NCI-H187 treated with DMSO at 0.1 percent for 48 hours (cell line): ENCODE data around the gene NANOS2.
"Not testable (repeated sequence)": the region's sequence is repeated elsewhere in the genome, so short reads cannot be mapped to it uniquely, and the experiment has no call there.

Experiments
- DNase-seq: peaks from one replicate; lab custom pipeline; 2025; lab: John Stamatoyannopoulos, UW

The NANOS2 gene

DNA sequence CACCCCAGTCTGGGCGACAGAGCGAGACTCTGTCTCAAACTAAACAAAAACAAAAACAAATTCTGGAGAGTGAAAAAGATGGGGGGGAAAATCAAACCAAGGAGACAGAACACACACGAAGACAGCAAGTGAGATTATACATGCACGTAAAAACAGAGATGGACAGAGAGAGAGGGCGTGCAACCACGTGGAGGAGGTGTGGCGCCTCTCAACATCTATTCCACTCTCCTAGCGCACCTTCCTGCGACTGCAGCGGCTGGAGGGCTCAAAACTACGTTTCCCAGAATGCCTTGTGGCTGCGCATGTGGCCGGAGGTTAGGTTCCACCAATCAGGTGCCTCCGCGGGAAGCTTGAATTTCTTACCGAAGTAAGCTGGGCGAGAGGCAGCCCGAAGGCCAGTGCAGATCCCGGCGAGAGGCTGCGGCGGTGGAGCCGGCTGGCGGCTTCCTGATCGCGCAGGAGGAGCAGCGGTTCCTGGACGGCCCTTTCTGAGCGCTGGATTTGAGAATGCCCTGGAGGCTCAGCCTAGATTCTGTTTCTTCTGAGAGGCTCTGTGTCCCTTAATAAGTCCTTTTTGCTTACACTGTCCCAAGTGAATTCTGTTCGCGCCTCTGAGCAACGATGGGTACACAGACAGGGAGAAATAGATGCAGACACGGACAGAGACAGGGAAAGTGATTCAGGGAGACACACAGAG is 13.1 kb upstream of the NANOS2 start:
- peak; percentile 63 for DNase-seq

DNA sequence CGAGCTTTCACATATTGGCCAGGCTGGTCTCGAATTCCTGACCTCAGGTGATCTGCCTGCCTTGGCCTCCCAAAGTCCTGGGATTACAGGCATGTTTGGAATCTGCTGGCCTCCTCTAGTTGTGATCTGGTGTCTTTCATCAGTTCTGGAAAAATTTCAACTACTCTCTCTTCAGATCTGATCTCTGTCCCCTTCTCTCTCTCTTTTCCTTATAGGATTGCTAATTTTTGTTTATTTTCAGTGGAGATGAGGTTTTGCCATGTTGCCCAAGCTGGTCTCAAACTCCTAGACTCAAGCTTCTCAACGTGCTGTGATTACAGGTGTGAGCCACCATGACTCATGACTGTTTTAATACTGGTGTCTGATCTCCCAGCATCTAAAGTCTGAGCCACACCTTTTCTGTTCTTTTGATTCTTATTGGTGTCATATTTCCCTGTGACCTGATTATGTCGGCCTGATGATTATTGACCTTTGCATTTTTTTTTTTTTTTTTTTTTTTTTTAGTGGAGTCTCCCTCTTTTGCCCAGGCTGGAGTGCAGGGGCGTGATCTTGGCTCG is 10.4 kb upstream of the NANOS2 start:
- DNase-seq, result no peak

DNA sequence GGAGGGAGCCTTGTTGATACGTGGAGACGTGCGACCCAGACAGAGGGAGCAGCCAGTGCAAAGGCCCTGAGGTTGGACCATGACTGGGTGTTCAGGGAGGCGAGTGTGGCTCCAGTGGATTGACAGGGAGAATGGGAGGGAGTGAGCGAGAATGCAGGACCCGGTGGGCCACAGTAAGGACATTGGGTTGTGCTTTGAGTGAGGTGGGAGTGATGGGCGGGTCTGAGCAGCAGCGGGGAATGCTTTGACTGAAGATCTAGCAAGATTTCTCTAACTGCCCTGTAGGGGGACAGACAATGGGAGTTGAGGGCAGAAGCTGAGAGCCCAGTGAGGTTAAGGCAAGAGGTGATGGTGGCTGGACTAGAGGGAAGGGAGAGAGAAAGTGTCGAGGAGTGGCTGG is 7.7 kb upstream of the NANOS2 start:
- no peak for DNase-seq

DNA sequence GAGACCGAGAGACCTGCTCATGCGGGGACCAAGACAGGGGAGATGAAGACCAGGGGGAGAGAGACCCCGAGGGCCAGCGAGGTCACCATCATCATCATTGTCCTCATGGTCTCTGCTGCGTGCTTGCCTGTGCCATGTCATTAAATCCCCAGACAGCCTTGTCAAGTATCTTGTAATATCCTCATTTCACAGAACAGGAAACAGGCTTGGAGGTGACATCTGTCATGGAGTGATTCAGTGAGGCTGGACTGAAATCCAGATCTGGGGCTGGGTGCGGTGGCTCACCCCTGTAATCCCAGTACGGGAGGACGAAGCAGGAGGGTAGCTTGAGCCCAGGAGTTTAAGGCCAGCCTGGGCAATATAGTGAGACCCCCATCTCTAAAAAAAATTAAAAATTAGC is 5.9 kb upstream of the NANOS2 start:
- DNase-seq, result no peak

GRCh38 chr19:45919678-45920077 is 5.1 kb upstream of the NANOS2 start:
- no peak for DNase-seq

- no peak for DNase-seq
Measured at GRCh38 chr19:45918721-45919120, 4.1 kb upstream of the NANOS2 start.

DNA sequence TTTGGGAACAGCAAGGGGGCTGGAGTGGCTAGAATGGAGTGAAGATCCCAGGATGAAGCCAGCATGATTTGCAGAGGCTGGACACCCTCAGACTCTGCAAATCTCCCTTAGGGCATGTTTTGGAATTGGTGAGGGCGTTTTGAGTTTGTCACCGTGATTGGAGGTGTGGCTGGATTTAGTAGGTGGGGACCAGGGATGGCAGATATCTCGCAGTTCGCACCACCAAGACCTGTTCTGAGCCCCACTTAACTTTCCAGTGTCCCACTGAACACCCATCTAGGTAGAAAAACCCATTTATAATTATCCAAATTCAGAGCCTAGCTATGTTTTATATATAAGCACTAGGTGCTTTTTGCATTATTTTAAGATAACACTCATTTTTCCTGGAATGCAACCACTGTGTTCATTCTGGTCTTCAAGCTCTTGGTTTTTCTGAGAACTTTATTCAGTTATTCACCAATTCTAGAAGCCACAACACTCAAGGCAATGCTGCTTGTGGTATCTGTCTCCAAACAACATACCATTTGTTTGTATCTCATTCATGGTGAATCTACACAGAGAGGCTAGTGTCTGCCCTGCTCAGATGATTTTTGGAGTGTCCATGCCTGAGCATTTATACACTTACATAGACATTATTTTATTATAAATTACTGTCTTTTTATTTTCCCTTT is 3.0 kb upstream of the NANOS2 start:
- DNase-seq, result no peak

GRCh38 chr19:45911291-45911690 is 3.3 kb downstream of the NANOS2 start:
- DNase-seq, result no peak

DNA sequence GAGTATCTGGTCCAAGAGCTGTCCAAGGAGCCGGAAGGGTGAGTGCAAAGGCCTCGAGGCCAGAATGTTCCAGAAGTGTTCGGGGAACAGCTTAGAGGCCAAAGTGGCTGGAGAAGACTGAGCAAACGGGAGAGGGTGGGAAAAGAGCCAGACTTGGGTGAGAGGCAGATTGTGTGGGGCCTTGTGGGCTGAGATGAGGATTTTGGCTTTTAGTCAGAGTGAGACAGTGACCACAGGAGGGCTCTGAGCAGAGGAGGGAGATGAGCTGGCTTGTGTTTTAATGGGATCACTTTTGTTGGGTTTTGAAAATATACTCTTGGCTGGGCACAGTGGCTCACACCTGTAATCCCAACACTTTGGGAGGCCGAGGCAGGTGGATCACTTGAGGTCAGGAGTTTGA is 5.6 kb downstream of the NANOS2 start:
- DNase-seq, result no peak

DNA sequence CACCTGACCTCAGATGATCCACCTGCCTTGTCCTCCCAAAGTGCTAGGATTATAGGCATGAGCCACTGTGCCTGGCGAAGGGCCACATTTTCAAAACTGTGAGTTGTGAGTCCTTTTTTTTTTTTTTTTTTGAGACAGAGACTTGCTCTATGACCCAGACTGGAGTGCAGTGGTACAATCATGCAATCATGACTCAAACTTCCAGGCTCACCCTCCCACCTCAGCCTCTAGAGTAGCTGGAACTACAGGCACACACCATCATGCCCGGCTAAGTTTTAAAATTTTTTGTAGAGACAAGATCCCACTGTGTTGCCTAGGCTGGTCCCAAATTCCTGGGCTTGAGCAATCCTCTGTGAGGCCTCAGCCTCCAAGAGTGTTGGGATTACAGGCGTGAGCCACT is 8.4 kb downstream of the NANOS2 start:
- DNase-seq, result no peak

DNA sequence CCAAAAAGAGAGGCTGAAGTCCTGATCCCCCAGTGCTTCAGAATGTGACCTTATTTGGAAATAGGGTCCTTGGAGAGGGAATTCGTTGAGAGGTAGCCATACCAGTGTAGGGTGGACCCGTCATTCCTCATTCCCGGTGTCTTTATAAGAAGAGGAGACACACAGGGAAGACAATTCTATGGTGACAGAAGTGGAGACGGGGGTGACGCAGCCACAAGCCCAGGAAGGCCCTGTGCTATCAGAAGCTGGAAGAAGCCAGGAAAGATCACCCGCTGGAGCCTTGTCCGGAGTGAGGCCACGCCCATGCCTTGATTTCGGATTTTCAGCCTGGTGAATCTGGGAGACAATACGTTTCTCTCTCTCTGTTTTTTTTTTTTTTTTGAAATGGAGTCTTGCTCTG is 9.6 kb downstream of the NANOS2 start:
- no peak for DNase-seq

DNA sequence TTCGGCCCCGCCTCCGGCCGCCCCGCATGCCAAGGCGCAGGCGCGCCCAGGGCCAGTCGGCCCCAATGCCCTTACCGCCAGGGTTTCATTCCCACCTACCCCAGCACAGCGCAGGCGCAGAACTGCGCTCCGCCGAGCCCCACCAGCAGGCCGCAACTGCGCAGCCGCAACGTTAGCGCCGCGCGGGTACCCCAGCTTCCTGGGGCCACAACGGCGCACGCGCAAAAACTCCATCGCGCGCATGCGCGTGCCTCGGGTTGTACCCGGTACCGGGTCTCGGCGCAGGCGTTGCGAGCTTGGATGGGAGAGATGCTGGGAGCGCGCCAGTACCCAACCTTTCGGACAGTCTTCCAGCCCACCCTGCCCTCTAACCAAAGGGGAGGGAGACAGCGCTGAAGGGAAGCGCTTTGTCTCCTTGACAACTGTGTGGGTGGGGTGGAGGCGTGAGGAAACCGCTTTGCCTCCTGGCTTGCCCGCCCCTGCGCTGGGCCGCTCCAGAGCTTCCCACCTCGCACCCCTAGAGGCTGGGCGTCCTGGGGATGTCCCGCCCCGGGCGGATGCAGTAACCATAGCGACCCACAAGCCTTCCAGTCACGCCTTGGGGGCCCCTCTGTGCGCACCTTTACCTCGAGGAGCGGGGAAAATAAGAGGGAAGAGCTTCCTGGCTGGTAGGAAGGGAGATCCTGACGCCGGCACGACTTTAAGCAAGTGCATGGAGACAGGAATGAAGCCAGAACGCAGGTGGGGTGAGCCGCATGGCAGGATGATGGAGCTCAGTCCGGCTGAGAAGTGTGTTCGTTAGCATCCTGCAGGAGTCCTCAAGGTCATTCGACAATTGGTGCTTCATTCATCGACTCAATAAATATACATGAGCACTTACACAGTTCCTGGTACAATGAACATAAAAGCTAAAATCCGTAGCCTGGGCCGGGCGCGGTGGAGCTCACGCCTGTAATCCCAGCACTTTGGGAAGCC is 11.6 kb downstream of the NANOS2 start:
- peak; percentile 86 for DNase-seq

- DNase-seq, result no peak
Measured at GRCh38 chr19:45901912-45902650, 12.5 kb downstream of the NANOS2 start, which contains the start of gene MYPOP. Gene MYPOP, minus strand, starts transcription at chr19:45902613. Its CDS starts 840 bp downstream, at chr19:45901773.

GRCh38 chr19:45901432-45901911 is 13.1 kb downstream of the NANOS2 start:
- DNase-seq, result no peak

- no peak for DNase-seq
Measured at GRCh38 chr19:45900738-45901431, 13.7 kb downstream of the NANOS2 start.

DNA sequence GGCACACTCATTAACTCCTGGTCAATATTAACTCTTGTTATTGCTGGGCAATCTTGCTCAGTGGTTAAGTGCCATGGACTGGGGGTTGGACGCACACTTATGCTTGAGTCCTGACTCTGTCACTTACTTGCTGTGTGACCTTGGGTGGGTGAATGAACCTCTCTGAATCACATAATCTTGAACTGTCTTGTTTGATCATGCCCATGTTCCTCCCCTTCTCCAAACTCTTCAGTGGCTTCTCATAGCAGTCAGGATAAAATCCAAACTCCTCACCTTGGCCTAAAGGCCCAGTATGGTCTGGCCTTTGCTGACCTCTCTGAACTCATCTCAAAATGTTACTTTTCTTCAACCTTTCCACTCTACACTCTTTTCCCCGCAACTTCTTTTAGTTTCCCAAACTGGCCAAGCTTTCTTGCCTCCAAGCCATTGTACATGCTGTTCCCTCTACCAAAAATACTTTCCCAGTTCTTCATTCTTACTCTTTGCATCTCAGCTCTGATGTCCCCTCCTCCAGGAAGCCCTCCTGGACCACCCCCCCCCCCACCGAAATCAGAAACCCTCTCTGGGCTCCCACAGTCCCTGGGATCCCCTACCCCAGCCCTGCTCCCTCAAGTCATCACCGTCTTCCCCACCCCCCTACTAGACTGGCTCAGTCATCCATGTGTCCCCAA is 14.5 kb downstream of the NANOS2 start:
- DNase-seq, result no peak

DNA sequence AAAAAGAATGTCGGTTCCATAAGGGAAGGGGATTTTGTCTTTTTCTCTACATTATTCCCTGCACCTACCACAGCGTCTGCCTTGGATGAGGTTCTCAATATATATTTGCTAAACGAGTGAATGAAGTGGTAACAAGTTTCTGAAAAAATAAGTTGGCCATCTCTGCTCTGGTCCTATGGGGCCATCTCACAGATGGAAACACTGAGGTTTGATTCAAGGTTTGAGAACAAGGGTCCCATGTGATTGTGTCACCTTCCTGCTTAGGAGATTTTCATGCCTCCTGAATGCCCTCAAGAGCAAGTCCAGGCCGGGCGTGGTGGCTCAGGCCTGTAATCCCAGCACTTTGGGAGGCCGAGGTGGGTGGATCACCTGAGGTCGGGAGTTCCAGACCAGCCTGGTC is 15.3 kb downstream of the NANOS2 start:
- DNase-seq, result no peak

- no peak for DNase-seq
Measured at GRCh38 chr19:45897261-45897812, 17.2 kb downstream of the NANOS2 start.

GRCh38 chr19:45895983-45896599 is 18.5 kb downstream of the NANOS2 start:
- not testable (repeated sequence) for DNase-seq
